HG02884 (cell line): Measurements from ENCODE around the gene CAVIN3.

Source experiments
- ATAC-seq: cut with Tn5 transposase; IDR thresholded peaks from one replicate; pipeline ENCODE4 v1.9.1; 2021; ENCODE audit warnings: mild to moderate bottlenecking, moderate library complexity; ENCODE audit not compliant: unreplicated experiment

The CAVIN3 gene

GRCh38 chr11:6320411-6321155 lies at the start of gene CAVIN3:
Gene CAVIN3 (minus strand): TSS chr11:6320501. CDS start chr11:6320476, 25 bp downstream.
- peak; percentile 34 for ATAC-seq

GRCh38 chr11:6365659-6366058 lies 45.4 kb upstream of the CAVIN3 start:
- ATAC-seq, result no peak

- ATAC-seq, result peak; percentile 92
Measured at GRCh38 chr11:6362873-6363678, 42.8 kb upstream of the CAVIN3 start.

- no peak for ATAC-seq
Measured at GRCh38 chr11:6362185-6362872, 42.0 kb upstream of the CAVIN3 start.

GRCh38 chr11:6360183-6360582 lies 39.9 kb upstream of the CAVIN3 start:
- ATAC-seq, result no peak

- ATAC-seq, result no peak
Measured at GRCh38 chr11:6357222-6357621, 36.9 kb upstream of the CAVIN3 start.

GRCh38 chr11:6356503-6357055 lies 36.3 kb upstream of the CAVIN3 start:
- no peak for ATAC-seq

- ATAC-seq, result no peak
Measured at GRCh38 chr11:6354651-6355485, 34.6 kb upstream of the CAVIN3 start.

- peak; percentile 77 for ATAC-seq
Measured at GRCh38 chr11:6353367-6353987, 33.2 kb upstream of the CAVIN3 start.

GRCh38 chr11:6351782-6352382 lies 31.6 kb upstream of the CAVIN3 start:
- ATAC-seq, result no peak

GRCh38 chr11:6350486-6350885 lies 30.2 kb upstream of the CAVIN3 start:
- no peak for ATAC-seq

- ATAC-seq, result no peak
Measured at GRCh38 chr11:6350043-6350442, 29.7 kb upstream of the CAVIN3 start.

- ATAC-seq, result no peak
Measured at GRCh38 chr11:6345366-6345765, 25.1 kb upstream of the CAVIN3 start.

GRCh38 chr11:6336293-6336692 lies 16.0 kb upstream of the CAVIN3 start:
- ATAC-seq, result no peak

- ATAC-seq, result no peak
Measured at GRCh38 chr11:6334806-6335205, 14.5 kb upstream of the CAVIN3 start.

GRCh38 chr11:6333095-6333494 lies 12.8 kb upstream of the CAVIN3 start:
- ATAC-seq, result no peak

- ATAC-seq, result no peak
Measured at GRCh38 chr11:6332066-6332465, 11.8 kb upstream of the CAVIN3 start.

- ATAC-seq, result no peak
Measured at GRCh38 chr11:6328321-6328720, 8.0 kb upstream of the CAVIN3 start.

- no peak for ATAC-seq
Measured at GRCh38 chr11:6327806-6328205, 7.5 kb upstream of the CAVIN3 start.

GRCh38 chr11:6326985-6327384 lies 6.7 kb upstream of the CAVIN3 start:
- no peak for ATAC-seq
